Glutamatergic neuron (in vitro differentiated cells): ENCODE measurements around the gene GNAT1. TPM values are rescaled to one million over a fixed set of nuclear protein-coding genes. Genes with fewer than 3 reads are reported as not detected.

ENCODE experiments used
- DNase-seq: peaks from one replicate; pipeline ENCODE4 v3.0.0; 2022
- H3K27ac Mint-ChIP-seq: one replicate; pipeline ENCODE4 v1.8.0; 2020; ENCODE audit warnings: mild to moderate bottlenecking, mixed read lengths, inconsistent platforms; ENCODE audit not compliant: unreplicated experiment
- H3K27me3 Mint-ChIP-seq: one replicate; pipeline ENCODE4 v1.8.0; 2020; ENCODE audit warnings: mild to moderate bottlenecking, moderate library complexity, mixed read lengths, inconsistent platforms; ENCODE audit not compliant: unreplicated experiment
- H3K36me3 Mint-ChIP-seq: one replicate; pipeline ENCODE4 v1.8.0; 2020; ENCODE audit warnings: mild to moderate bottlenecking, mixed read lengths, inconsistent platforms; ENCODE audit not compliant: unreplicated experiment
- H3K4me1 Mint-ChIP-seq: one replicate; pipeline ENCODE4 v1.8.0; 2020; ENCODE audit warnings: mild to moderate bottlenecking, low read depth, mixed read lengths, inconsistent platforms; ENCODE audit not compliant: unreplicated experiment
- H3K4me3 Mint-ChIP-seq: one replicate; pipeline ENCODE4 v1.8.0; 2020; ENCODE audit warnings: mild to moderate bottlenecking, mixed read lengths, inconsistent platforms; ENCODE audit not compliant: unreplicated experiment
- H3K9me3 Mint-ChIP-seq: one replicate; pipeline ENCODE4 v1.8.0; 2020; ENCODE audit warnings: mild to moderate bottlenecking, moderate library complexity, mixed read lengths, inconsistent platforms; ENCODE audit not compliant: unreplicated experiment
- total RNA-seq: library from RNA; stranded (reverse); fragmentation: NEBNext Ultra II Directional; extraction: Animal tissue kit (Norgen Biotek cat#: 25700); gene quantifications from one replicate; pipeline ENCODE4 v1.2.1, GENCODE V29; 2021; ENCODE audit not compliant: unreplicated experiment
- TF ChIP-seq, protein P1 (sequence below): fragments of 200-600 bp; sonication (generic); IDR thresholded peaks from one replicate; pipeline ENCODE4 v1.5.0; 2021; ENCODE audit not compliant: partially characterized antibody, unreplicated experiment

Gene GNAT1
- total RNA-seq, 1 donor from 2014 or later: not detected

DNA sequence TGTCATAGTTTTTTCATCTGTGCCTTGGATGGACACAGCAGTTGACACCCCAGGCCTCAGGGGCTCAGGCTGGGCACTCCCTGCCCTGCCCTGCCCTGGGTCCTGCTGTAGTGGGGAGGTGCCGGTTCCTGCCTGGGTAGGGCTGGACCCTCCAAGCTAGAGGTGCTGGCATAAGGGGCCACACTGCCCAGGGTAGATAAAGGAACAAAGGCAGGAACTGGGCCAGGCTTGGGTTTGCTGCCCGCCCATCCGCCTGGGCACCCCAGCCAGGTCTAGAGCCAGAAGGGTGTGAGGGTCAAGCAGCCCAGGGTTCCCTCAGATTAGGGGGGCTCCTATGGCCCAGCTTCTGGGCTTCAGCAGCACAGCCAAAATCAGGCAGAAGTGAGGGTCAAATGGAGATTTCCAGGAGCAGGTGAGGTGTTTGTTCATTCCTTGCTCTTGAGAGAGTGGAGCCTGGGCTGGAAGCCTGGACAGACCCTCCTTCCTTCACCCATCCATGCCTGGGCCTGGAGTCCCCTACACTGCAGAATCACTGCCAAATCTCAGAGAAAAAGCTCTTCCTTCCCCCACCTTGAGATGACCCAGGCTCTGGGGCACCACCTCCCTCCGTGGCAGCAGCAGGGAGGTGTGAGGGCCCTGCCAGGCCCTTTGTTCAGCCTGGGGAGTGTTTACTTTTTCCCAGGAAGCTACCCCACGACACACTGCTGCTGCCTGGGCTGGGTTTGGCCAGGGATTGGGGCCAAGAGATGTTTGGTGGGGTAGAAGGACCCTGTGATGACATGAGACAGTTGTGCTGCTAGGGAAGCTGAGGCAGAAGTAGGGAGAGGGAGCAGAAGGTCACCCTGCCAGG lies 29.2 kb upstream of the GNAT1 start:
- TF ChIP-seq, protein P1, sequence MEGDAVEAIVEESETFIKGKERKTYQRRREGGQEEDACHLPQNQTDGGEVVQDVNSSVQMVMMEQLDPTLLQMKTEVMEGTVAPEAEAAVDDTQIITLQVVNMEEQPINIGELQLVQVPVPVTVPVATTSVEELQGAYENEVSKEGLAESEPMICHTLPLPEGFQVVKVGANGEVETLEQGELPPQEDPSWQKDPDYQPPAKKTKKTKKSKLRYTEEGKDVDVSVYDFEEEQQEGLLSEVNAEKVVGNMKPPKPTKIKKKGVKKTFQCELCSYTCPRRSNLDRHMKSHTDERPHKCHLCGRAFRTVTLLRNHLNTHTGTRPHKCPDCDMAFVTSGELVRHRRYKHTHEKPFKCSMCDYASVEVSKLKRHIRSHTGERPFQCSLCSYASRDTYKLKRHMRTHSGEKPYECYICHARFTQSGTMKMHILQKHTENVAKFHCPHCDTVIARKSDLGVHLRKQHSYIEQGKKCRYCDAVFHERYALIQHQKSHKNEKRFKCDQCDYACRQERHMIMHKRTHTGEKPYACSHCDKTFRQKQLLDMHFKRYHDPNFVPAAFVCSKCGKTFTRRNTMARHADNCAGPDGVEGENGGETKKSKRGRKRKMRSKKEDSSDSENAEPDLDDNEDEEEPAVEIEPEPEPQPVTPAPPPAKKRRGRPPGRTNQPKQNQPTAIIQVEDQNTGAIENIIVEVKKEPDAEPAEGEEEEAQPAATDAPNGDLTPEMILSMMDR: no peak
- peaks cover 1% of the 10 kb centered on the region for H3K9me3 Mint-ChIP-seq

DNA sequence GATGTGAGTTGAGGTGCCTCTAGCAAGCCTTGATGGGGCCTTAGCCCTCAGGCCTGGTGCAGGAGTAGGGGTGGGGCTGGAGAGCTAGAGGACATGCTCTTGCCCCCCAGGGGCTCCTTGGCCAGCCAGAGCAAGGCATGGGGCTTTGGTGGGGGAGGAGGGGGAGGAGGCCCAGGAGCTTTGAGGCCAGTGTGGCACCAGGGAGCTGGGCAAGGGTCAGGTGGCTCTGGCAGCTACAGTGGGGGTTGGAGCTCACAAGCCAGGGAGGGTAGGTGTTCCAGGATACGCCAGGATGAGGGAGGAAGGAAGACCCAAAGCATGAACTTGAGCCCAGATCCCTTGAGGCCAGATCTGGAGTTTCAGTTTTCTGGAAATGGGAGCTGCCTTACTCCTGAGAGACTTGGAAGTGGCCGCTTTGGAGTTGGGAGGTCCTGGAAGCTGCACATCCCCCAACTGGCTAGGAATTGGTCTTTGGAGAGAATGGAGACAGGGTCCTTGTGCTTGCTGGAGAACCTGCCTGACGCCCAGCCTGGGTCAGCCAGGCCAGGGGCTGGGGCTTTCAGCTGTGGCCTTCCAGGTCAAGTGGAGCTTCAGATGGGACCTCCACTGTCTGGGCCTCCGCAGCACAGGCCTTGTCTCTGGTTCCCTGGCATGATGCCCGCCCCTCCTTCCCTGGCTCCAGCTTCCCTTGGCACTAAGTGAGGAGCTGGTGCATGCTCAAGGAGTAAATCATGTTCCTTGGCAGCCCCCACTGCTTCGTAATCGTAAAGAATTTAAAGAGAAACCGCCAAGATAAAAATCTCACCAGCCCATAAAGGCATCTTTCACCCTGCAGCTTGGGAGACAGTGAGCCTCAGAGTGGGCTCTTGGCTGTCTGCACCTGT lies 27.6 kb upstream of the GNAT1 start:
- peaks cover 7% of the 10 kb centered on the region for H3K9me3 Mint-ChIP-seq
- TF ChIP-seq, protein P1: no peak
- H3K27ac Mint-ChIP-seq: no peak overlapping the region
- H3K4me3 Mint-ChIP-seq: no peak overlapping the region
- no peaks in the 10 kb centered on the region for H3K36me3 Mint-ChIP-seq
- peaks cover 28% of the 10 kb centered on the region for H3K4me1 Mint-ChIP-seq
- H3K27me3 Mint-ChIP-seq: peaks cover 4% of the 10 kb centered on the region
- DNase-seq: no peak

More for the DNA sequence above, 29.2 kb upstream of the GNAT1 start:
- H3K4me1 Mint-ChIP-seq: peaks cover 29% of the 10 kb centered on the region
- DNase-seq: no peak
- peaks cover 6% of the 10 kb centered on the region for H3K27me3 Mint-ChIP-seq
- no peak overlapping the region for H3K4me3 Mint-ChIP-seq
- H3K27ac Mint-ChIP-seq: no peak overlapping the region
- H3K36me3 Mint-ChIP-seq: no peaks in the 10 kb centered on the region

DNA sequence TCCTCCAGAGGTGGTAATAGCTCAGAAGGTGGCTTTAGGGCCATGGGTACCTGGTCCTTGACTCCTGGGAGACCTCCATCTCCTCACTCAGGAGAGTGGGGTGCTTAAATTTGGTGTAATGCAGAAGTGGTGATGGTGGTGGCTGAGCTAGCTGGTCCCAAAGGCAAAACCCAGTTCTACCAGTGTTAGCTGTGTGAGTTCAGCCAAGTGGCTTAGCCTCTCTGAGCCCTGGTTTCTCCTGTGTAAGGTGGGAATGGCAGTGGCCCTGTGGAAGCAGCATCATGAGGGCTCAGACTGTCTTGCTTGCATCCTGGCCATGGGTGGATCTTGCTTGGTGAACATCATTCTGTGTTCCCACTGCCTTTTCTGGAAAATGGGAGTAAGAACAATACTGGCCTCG lies 26.9 kb upstream of the GNAT1 start:
- H3K4me3 Mint-ChIP-seq: peak overlapping the region; percentile 42
- no peaks in the 10 kb centered on the region for H3K36me3 Mint-ChIP-seq
- TF ChIP-seq, protein P1: no peak
- no peak for DNase-seq
- peaks cover 28% of the 10 kb centered on the region for H3K4me1 Mint-ChIP-seq
- peaks cover 7% of the 10 kb centered on the region for H3K9me3 Mint-ChIP-seq
- H3K27me3 Mint-ChIP-seq: peaks cover 4% of the 10 kb centered on the region
- H3K27ac Mint-ChIP-seq: peak overlapping the region; percentile 62

DNA sequence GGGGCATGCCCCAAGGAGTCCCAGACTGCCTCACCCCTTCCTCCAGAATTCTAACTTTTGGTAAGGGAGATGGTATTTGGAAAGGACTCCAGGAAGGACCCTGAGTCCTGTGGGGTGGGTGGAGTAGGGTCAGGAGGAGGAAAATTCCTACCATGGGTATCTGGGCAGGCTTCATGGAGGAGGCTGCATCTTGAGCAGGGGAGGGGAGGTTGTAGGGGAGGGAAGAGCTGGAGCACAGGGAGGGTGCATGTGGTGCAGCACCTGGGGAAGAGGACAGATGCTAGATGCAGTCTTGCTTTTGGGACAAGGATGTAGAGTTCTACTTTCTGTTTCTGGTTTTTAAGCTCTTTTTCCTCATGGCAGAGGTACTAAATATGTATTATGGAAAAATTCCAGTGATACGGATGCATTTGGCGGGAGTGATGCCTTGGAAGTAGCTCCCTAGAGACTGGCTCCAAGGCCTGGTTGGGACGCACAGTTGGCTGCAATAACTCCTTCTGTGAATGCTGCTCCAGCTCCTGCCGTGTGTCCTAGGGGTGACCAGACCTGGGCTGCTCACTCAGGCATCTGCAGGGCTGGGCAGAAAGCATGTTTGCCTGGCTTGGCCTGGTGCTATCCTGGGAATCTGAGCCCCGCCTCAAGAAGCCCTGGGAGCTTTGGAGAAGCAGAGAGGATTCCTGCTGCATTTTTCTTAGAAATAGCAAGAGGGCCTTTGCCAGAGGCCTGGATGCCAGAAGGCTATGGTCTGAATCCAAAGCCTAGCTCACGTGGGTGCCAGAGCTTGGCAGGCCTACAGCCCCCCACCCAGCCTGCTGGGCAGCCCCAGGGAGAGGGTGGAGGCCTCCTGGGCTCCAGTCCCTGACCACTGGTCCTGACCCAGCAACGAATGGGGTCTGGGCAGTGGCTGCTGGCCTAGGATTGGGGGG lies 26.2 kb upstream of the GNAT1 start:
- no peaks in the 10 kb centered on the region for H3K36me3 Mint-ChIP-seq
- H3K9me3 Mint-ChIP-seq: peaks cover 7% of the 10 kb centered on the region
- TF ChIP-seq, protein P1: no peak
- peak overlapping the region; percentile 42 for H3K4me3 Mint-ChIP-seq
- H3K4me1 Mint-ChIP-seq: peaks cover 26% of the 10 kb centered on the region
- DNase-seq: no peak
- H3K27ac Mint-ChIP-seq: peak overlapping the region; percentile 62
- peaks cover 4% of the 10 kb centered on the region for H3K27me3 Mint-ChIP-seq
